HEK293T (cell line): ENCODE data around the gene TIMM22.

Source experiments
- CTCF ChIA-PET: fragments of 350-600 bp; formaldehyde crosslinking; extraction: SDS; loops from one replicate; lab custom pipeline; 2021; ENCODE audit warnings: antibody characterized with exemption, inconsistent platforms; lab: Yijun Ruan, JAX
- POLR2A ChIA-PET: fragments of 350-600 bp; formaldehyde crosslinking; extraction: SDS; loops from one replicate; lab custom pipeline; 2020; ENCODE audit warnings: antibody characterized with exemption, inconsistent platforms; lab: Yijun Ruan, JAX
- DNase-seq: peaks from one replicate; pipeline ENCODE4 v3.0.0; 2012; ENCODE audit warnings: mixed read lengths; ENCODE audit errors: extremely low spot score
- ARNT ChIP-seq: fragments of 450-650 bp; IDR thresholded peaks from 2 replicates; pipeline ENCODE4 v1.6.1; 2017; ENCODE audit warnings: mild to moderate bottlenecking
- BHLHE40 ChIP-seq: fragments of 450-650 bp; IDR thresholded peaks from 2 replicates; pipeline ENCODE4 v1.6.1; 2016; ENCODE audit warnings: mild to moderate bottlenecking, moderate library complexity, borderline replicate concordance
- CTBP1 ChIP-seq: fragments of 450-650 bp; IDR thresholded peaks from 2 replicates; pipeline ENCODE4 v1.6.1; 2016; ENCODE audit warnings: borderline replicate concordance
- ELF4 ChIP-seq: fragments of 450-650 bp; IDR thresholded peaks from 2 replicates; pipeline ENCODE4 v1.6.1; 2017; ENCODE audit warnings: antibody characterized with exemption
- FOXA1 ChIP-seq: fragments of 450-650 bp; IDR thresholded peaks from 2 replicates; pipeline ENCODE4 v1.6.1; 2016; ENCODE audit warnings: mild to moderate bottlenecking
- FOXK2 ChIP-seq: fragments of 450-650 bp; IDR thresholded peaks from 2 replicates; pipeline ENCODE4 v1.6.1; 2016; ENCODE audit warnings: mild to moderate bottlenecking
- FOXM1 ChIP-seq: fragments of 450-650 bp; IDR thresholded peaks from 2 replicates; pipeline ENCODE4 v1.6.1; 2017; ENCODE audit warnings: mild to moderate bottlenecking, borderline replicate concordance
- HDGF ChIP-seq: fragments of 450-650 bp; IDR thresholded peaks from 2 replicates; pipeline ENCODE4 v1.6.1; 2017; ENCODE audit warnings: antibody characterized with exemption, borderline replicate concordance
- L3MBTL2 ChIP-seq: fragments of 450-650 bp; conservative IDR thresholded peaks from 2 replicates; pipeline ENCODE4 v1.6.1; 2016; ENCODE audit warnings: mild to moderate bottlenecking
- LEF1 ChIP-seq: fragments of 450-650 bp; IDR thresholded peaks from 2 replicates; pipeline ENCODE4 v1.6.1; 2017; ENCODE audit warnings: mild to moderate bottlenecking, borderline replicate concordance
- NFRKB ChIP-seq: fragments of 450-650 bp; IDR thresholded peaks from 2 replicates; pipeline ENCODE4 v1.6.1; 2016; ENCODE audit warnings: mild to moderate bottlenecking, moderate library complexity
- SP1 ChIP-seq: fragments of 450-650 bp; IDR thresholded peaks from 2 replicates; pipeline ENCODE4 v1.6.1; 2017
- SUZ12 ChIP-seq: fragments of 450-650 bp; IDR thresholded peaks from 2 replicates; pipeline ENCODE4 v1.6.1; 2016; ENCODE audit warnings: mild to moderate bottlenecking
- TARDBP ChIP-seq: fragments of 450-650 bp; IDR thresholded peaks from 2 replicates; pipeline ENCODE4 v1.6.1; 2016
- ZNF384 ChIP-seq: fragments of 450-650 bp; IDR thresholded peaks from 2 replicates; pipeline ENCODE4 v1.6.1; 2016
- TF ChIP-seq, protein P1 (sequence below): fragments of 450-650 bp; IDR thresholded peaks from 2 replicates; pipeline ENCODE4 v1.6.1; 2016

TIMM22 gene

DNA sequence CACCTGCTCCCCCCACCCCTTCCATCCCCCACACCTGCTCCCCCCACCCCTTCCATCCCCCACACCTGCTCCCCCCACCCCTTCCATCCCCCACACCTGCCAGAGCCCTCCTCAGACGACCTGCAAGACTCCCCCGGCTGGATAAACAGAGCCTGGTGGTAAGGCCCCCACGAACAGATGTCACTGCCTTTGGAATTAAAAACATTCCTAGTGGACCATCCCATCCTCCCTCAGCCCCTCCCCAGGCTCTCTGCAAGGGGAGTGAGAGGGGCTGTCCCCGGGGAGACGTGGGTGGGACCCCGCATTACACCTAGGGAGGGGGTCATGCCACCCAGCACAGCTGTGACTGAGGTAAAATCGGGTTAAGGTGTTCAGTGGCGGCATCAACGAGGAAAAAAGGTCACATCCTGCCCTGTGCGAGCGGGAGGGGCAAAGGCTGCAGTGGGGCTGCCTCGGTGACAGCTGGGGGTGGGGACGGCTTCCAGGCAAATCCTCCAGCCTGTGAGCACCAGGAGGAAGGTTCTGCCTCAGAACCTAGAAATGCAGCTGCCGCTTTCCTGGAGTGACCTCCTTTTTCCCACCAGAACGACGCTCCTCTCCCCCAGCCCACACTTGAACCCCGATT, 38.7 kb downstream of the TIMM22 start:
- no peak for DNase-seq
- POLR2A ChIA-PET = no interaction called here
- CTCF ChIA-PET = no interaction called here
- TF ChIP-seq BHLHE40 (no peak), HDGF (no peak), NFRKB (no peak), ELF4 (no peak), ZNF384 (no peak), L3MBTL2 (no peak), TARDBP (no peak), LEF1 (no peak)

DNA sequence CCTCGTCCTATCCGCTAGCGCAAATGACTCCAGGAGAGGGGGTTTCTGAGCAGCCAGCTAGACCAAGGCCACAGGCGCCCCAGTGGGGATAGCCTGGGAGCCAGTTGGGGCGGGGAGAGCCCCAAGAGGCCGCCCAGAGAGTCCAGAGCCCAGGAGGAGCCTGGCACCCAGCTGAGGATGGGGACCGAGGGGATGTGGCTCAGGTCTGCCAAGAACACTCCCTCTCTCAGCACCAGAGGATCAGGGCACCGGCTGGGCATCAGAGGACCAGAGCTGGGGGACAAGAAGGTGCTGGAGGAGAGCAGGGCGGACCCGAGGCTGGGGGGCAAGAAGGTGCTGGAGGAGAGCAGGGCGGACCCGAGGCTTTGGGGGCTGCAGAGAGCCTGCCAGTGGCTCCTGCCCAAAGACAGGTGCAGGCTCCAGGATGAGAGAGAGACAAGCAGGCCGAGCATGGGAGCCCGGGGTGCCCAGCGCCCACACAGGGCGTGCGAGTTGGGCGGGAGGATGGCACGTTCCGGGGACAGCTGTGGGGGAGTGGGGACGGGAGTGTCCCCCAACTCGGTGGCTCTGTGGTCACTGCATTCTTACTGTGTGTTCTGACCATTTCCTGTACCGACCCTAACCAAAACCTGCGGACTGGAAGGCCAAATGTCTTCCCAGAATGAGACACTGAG, 39.4 kb downstream of the TIMM22 start:
- CTCF ChIA-PET = no interaction called here
- DNase-seq = no peak
- POLR2A ChIA-PET = no interaction called here
- TF ChIP-seq ELF4 (no peak), HDGF (no peak), ARNT (no peak), SP1 (no peak), FOXM1 (no peak), TARDBP (no peak), BHLHE40 (no peak), LEF1 (no peak), FOXA1 (no peak), CTBP1 (no peak), ZNF384 (no peak), FOXK2 (no peak), SUZ12 (no peak), L3MBTL2 (no peak), NFRKB (no peak)
- TF ChIP-seq, protein P1, sequence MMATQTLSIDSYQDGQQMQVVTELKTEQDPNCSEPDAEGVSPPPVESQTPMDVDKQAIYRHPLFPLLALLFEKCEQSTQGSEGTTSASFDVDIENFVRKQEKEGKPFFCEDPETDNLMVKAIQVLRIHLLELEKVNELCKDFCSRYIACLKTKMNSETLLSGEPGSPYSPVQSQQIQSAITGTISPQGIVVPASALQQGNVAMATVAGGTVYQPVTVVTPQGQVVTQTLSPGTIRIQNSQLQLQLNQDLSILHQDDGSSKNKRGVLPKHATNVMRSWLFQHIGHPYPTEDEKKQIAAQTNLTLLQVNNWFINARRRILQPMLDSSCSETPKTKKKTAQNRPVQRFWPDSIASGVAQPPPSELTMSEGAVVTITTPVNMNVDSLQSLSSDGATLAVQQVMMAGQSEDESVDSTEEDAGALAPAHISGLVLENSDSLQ = no peak

DNA sequence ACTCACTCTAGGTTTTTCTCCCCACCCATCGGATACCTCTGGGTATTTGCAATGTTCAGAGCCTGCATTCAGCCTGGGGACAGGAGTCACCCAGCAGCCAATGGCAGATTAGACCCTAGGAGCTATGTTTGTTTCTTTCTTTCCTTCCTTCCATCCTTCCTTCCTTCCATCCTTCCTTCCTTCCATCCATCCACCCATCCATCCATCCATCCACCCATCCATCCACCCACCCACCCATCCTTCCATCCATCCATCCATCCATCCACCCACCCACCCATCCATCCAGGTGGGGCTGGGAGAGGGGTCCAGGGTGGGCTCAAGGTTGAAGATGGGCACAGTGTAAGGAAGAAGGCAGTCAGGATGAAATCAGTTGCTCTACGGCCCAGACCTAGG, 39.9 kb downstream of the TIMM22 start:
- ChIA-PET CTCF (no interaction called here), POLR2A (no interaction called here)
- DNase-seq = no peak
- TF ChIP-seq FOXA1 = no peak
- TF ChIP-seq FOXK2 = no peak
- TF ChIP-seq FOXM1 = no peak
- no peak for TF ChIP-seq LEF1
- no peak for TF ChIP-seq L3MBTL2
- TF ChIP-seq HDGF = no peak
- TF ChIP-seq BHLHE40 = no peak
- no peak for TF ChIP-seq SUZ12
- TF ChIP-seq, protein P1 = no peak
- no peak for TF ChIP-seq SP1
- TF ChIP-seq CTBP1 = no peak
- no peak for TF ChIP-seq TARDBP
- no peak for TF ChIP-seq ARNT
- TF ChIP-seq ZNF384 = no peak
- no peak for TF ChIP-seq NFRKB

DNA sequence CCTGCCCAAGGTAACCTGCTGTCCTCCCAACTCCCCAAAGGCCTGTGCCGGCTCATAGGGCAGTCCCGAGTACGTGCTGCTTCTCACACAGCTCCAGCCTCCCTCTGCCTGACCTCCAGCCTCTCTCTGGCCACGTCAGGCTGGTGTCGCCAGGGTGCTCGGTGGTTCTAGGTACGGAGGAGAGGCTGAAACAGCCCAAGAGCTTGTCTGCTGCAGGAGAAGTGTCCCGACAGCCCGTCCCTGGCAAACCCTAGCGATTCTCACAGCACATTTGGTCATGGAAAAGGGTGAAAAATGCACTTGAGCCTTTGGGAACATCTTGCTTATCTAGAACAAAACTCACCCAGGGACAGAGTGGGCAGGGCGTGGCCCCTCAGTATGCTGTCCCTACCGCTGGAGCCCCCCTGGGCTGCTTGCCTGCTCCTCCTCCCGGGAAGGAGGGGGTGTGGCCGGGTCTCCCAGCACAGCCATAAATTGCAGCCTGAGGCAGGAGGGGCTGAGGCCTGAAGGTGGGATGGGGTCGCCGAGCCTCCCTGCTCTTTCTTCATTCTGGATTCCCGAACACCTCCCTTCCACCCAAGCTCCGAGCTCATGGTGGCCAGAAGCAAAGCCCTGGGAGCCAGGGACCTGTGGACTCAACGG, 40.4 kb downstream of the TIMM22 start:
- DNase-seq = no peak
- ChIA-PET CTCF (no interaction called here), POLR2A (no interaction called here)
- TF ChIP-seq CTBP1 = no peak
- no peak for TF ChIP-seq ARNT
- no peak for TF ChIP-seq SUZ12

DNA sequence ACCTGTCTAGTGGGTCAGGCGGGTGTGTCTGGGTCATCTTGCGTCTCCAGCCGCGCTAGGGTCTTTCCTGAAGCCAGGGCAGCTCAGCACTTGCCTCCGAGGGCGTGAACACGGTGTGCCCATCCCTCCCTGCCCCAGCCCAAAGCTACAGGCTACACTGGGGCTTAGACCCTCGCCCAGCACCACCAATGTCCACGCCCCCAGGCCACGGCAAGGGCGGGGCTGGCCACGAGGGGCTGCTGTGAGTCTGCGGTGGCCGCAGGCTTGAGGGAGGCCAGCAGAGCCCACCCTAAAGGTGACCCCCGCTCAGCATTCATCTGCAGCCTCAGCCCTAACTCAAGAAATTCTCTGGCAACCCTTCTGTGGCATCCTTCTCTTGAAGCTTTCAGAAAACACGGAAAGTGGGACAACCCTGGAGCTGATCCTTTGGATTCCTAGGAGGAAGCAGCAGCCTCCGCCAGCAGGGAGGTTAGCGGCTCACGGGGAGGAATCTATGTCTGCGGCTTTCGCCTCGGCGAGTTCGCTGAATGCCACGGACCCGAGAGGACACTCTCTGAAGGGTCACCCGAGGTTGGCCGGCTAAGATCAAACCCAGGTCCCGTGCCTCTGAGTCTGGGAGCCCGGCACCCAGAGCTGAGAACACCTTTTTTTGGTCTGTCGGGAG, 41.7 kb downstream of the TIMM22 start:
- TF ChIP-seq SUZ12 (no peak), BHLHE40 (no peak), ELF4 (no peak), TARDBP (no peak), HDGF (no peak), FOXK2 (no peak), CTBP1 (no peak), ZNF384 (no peak), ARNT (no peak)
- TF ChIP-seq, protein P1 = no peak
- no peak for DNase-seq
- ChIA-PET CTCF (interaction anchor here (0.8 kb wide), 1 partner anchor 18 kb away, joined by 3 read pairs; no protein-coding TSS in a partner anchor), POLR2A (no interaction called here)
